Testis (tissue), 3 donors: ENCODE measurements around the gene PCNP. TPM values are rescaled to one million over a fixed set of nuclear protein-coding genes. Genes with fewer than 3 reads are reported as not detected.
"Not testable (repeated sequence)": the region's sequence is repeated elsewhere in the genome, so short reads cannot be mapped to it uniquely, and the experiment has no call there.

Experiments used
- DNase-seq: peaks from one replicate; pipeline ENCODE4 v3.0.0-alpha.2; 2019
- H3K27ac ChIP-seq, 2 donors: fragments of 200-600 bp; sonication (generic); one replicate each; pipeline ENCODE4 v1.5.1; 2019
- H3K27me3 ChIP-seq: fragments of 200-600 bp; sonication (generic); one replicate; pipeline ENCODE4 v1.5.1; 2019
- H3K36me3 ChIP-seq: fragments of 200-600 bp; sonication (generic); one replicate; pipeline ENCODE4 v1.5.1; 2017; ENCODE audit warnings: low read depth; ENCODE audit errors: missing control alignments
- H3K4me1 ChIP-seq: fragments of 200-600 bp; sonication (generic); one replicate; pipeline ENCODE4 v1.5.1; 2019
- H3K4me3 ChIP-seq, 2 donors: fragments of 200-600 bp; sonication (generic); one replicate each; pipeline ENCODE4 v1.5.1; 2017 to 2019
- H3K9me3 ChIP-seq: fragments of 200-600 bp; sonication (generic); one replicate; pipeline ENCODE4 v1.5.1; 2017
- POLR2A ChIP-seq: fragments of 450-650 bp; IDR thresholded peaks from one replicate; pipeline ENCODE4 v1.6.1; 2017; ENCODE audit warnings: antibody characterized with exemption, mild to moderate bottlenecking, moderate library complexity
- WGBS, 2 donors: methylation state at CpG; one replicate each; pipeline ENCODE4 v1.1.5; 2018; 5-methylcytosine and 5-hydroxymethylcytosine counted together
- intact Hi-C: fragments of 100-400 bp; cut with DNase I; formaldehyde crosslinking; loops from one replicate; pipeline ENCODE4 v1.15.1; 2023; ENCODE audit warnings: low total_unique reads
- polyA plus RNA-seq: library from polyadenylated mRNA; stranded (reverse); fragments of 350-450 nt; fragmentation: Illumina TruSeq; extraction: RNeasy Lipid Tissue Mini Kit (QIAGEN cat#74804); gene quantifications from one replicate; pipeline ENCODE4 v1.2.3, GENCODE V29; 2014; ENCODE audit warnings: low read depth, low replicate concordance; ENCODE audit not compliant: insufficient read depth
- total RNA-seq, 2 donors: library from RNA; depleted of rRNA; stranded (reverse); fragments of >200 nt; gene quantifications; one replicate each; pipeline ENCODE4 v1.2.3, GENCODE V29; 2016
- TF ChIP-seq, protein P1 (sequence below), 3 experiments: fragments of 450-650 bp in 2 of 3; fragments of 200-600 bp in 1 of 3; sonication (generic) in 1 of 3; IDR thresholded peaks; one replicate each; pipeline ENCODE4 v1.5.1; 2016 to 2019; ENCODE audit warnings: antibody characterized with exemption in 3 of 3, mild to moderate bottlenecking in 2 of 3, moderate library complexity in 1 of 3

Gene PCNP
- total and polyA plus RNA-seq, 3 donors from 2014 or later, result 60.6 to 89.1 (median 62.5) TPM

DNA sequence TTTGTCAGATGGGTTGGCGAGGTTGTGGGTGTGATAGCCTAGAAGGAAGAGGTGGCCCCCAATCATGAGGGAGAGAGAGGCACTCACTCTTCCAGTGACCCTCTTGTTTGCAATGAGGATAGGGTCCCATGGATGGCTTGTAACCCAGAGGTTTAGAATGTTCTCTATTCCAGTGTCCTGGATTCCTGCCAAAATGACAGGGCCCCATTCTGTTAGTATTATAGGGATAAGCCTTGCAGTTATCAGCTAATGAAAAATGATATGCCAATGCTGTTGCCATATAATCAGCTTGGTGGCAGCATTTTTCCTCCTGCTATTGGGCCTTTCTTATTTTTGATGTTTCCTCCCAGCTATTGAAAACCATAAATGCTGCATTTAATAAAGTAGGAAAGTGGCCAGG, 37.7 kb upstream of the PCNP start:
- Histone ChIP-seq H3K9me3 (no peaks in the 10 kb centered on the region), H3K36me3 (no peaks in the 10 kb centered on the region), H3K27me3 (no peaks in the 10 kb centered on the region), H3K4me3 (no peak overlapping the region), H3K4me1 (no peaks in the 10 kb centered on the region), H3K27ac (no peak overlapping the region)
- TF ChIP-seq POLR2A, result no peak
- TF ChIP-seq, protein P1, sequence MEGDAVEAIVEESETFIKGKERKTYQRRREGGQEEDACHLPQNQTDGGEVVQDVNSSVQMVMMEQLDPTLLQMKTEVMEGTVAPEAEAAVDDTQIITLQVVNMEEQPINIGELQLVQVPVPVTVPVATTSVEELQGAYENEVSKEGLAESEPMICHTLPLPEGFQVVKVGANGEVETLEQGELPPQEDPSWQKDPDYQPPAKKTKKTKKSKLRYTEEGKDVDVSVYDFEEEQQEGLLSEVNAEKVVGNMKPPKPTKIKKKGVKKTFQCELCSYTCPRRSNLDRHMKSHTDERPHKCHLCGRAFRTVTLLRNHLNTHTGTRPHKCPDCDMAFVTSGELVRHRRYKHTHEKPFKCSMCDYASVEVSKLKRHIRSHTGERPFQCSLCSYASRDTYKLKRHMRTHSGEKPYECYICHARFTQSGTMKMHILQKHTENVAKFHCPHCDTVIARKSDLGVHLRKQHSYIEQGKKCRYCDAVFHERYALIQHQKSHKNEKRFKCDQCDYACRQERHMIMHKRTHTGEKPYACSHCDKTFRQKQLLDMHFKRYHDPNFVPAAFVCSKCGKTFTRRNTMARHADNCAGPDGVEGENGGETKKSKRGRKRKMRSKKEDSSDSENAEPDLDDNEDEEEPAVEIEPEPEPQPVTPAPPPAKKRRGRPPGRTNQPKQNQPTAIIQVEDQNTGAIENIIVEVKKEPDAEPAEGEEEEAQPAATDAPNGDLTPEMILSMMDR (IDR thresholded peaks at IDR 0.05), result no peak
- intact Hi-C loops, result no loop called here
- 100% methylated on average over 1 of the region's 1 CpG for WGBS, 2 donors
- DNase-seq, result no peak

DNA sequence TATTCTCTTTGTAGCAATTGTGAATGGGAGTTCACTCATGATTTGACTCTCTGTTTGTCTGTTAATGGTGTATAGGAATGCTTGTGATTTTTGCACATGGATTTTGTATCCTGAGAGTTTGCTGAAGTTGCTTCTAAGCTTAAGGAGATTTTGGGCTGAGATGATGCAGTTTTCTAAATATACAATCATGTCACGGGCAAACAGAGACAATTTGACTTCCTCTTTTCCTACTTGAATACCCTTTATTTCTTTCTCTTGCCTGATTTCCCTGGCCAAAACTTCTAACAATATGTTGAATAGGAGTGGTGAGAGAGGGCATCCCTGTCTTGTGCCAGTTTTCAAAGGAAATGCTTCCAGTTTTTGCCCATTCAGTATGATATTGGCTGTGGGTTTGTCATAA, 37.0 kb upstream of the PCNP start:
- 83 to 100% methylated on average over 1 of the region's 1 CpG for WGBS, 2 donors
- H3K36me3 ChIP-seq, H3K9me3 ChIP-seq, H3K27me3 ChIP-seq, intact Hi-C loops, DNase-seq, H3K27ac ChIP-seq, H3K4me3 ChIP-seq, H3K4me1 ChIP-seq: not testable (repeated sequence)

DNA sequence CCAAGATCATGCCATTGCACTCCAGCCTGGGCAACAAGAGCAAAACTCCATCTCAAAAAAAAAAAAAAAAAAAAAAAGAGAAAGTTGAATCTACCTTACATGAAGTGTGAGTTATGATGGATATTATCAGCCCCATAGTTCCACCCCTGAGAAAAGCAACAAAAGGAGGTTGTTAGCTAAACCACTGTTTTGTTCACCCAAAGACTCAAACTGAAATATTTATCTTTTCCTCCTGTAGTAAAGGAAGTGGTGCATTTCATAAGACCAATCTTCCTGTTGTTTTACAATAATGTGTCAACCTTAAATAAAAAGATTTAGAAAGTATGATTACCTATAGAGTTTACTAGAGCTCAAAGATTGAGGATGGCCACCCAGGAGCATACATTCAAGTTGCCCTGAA, 31.0 kb upstream of the PCNP start:
- TF ChIP-seq POLR2A, result no peak
- TF ChIP-seq, protein P1 (IDR thresholded peaks at IDR 0.05), result no peak
- Histone ChIP-seq H3K9me3 (no peaks in the 10 kb centered on the region), H3K36me3 (no peaks in the 10 kb centered on the region), H3K27ac (no peak overlapping the region), H3K4me1 (no peaks in the 10 kb centered on the region), H3K4me3 (no peak overlapping the region), H3K27me3 (no peaks in the 10 kb centered on the region)
- DNase-seq, result no peak
- intact Hi-C loops, result no loop called here

DNA sequence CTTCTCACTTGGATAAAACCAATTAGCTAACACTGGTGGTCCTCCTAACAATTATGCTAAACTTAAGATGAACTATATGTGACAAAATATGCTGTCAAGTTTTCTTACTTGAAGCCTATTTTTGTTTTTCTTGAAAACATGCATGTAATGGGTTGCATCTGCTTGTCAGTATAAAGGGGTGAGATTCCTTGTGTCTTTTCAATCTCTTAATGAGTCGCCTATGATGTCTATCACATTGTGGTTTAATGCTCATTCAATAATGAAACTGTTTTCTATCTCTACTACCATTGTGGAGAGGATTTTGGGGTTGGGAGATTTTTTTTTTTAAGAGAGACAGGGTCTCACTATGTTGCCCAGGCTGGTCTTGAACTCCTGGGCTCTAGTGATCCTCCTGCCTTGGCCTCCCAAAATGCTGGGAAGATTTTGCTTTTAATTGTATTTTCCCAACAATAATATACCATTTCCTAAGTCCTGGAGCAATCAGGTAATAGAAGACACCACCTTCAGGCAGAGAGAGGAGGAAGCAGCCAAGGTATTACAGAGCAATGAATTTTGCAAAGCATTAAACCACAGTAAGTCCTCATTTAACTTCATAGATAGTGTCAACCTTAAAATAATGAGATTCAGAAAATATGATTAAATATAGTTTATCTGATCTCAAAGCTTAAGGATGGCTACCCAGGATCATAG, 29.7 kb upstream of the PCNP start:
- no peaks in the 10 kb centered on the region for H3K36me3 ChIP-seq
- no peak overlapping the region for H3K4me3 ChIP-seq
- no peaks in the 10 kb centered on the region for H3K27me3 ChIP-seq
- no peaks in the 10 kb centered on the region for H3K4me1 ChIP-seq
- intact Hi-C loops, result no loop called here
- TF ChIP-seq POLR2A, result no peak
- no peaks in the 10 kb centered on the region for H3K9me3 ChIP-seq
- WGBS, 2 donors, result 83 to 91% methylated on average over 1 of the region's 1 CpG
- no peak for DNase-seq
- H3K27ac ChIP-seq, result no peak overlapping the region

DNA sequence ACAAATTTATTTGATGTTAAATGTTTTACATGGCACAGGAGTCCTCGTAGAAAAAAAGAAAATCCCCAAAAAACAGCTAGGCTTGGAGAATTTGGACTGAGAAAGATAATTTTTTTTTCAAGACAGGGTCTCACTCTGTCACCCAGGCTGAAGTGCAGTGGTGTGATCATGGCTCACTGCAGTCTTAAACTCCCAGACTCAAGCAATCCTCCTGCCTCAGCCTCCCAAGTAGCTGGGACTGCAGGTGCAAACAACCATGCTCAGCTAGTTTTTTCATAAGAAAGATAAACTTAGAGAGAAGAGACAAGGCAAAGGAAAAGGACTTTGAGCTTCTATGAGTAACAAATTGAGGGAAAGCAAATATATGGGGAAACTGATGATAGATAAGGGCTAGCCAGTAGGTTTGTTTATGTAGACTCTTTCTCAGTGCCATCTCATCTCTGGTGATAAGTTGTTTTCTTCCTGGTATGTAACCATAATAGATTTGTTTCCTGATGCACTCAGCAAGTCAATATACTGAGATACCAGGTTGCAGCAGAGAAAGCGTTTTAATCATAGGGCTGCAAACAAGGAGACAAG, 25.4 kb upstream of the PCNP start:
- H3K9me3 ChIP-seq, result no peaks in the 10 kb centered on the region
- no peak overlapping the region for H3K4me3 ChIP-seq
- H3K36me3 ChIP-seq, result no peaks in the 10 kb centered on the region
- DNase-seq, result no peak
- 73 to 88% methylated on average over 2 of the region's 2 CpGs for WGBS, 2 donors
- H3K27ac ChIP-seq, result no peak overlapping the region
- no peak for TF ChIP-seq POLR2A
- TF ChIP-seq, protein P1 (IDR thresholded peaks at IDR 0.05), result no peak
- intact Hi-C loops, result no loop called here
- H3K4me1 ChIP-seq, result no peaks in the 10 kb centered on the region
- H3K27me3 ChIP-seq, result no peaks in the 10 kb centered on the region

DNA sequence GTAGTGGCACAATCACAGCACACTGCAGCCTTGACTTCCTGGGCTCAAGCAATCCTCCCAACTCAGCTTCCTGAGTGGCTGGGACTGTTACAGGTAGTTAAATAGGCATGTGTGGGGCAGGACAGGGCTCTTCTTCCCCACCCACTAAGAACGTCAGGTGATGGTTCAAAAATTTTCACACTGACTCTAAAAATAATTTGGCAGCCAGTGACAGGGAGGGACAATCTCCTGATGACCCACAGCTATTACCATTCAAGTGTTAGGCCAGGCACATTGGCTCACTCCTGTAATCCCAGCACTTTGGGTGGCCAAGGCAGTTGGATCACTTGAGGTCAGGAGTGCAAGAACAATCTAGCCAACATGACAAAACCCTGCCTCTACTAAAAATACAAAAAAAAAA, 24.5 kb upstream of the PCNP start:
- Histone ChIP-seq H3K4me3 (no peak overlapping the region), H3K36me3 (no peaks in the 10 kb centered on the region), H3K27me3 (no peaks in the 10 kb centered on the region), H3K27ac (no peak overlapping the region), H3K9me3 (no peaks in the 10 kb centered on the region), H3K4me1 (no peaks in the 10 kb centered on the region)
- WGBS, 2 donors, result 48 to 67% methylated on average over 1 of the region's 1 CpG
- no peak for DNase-seq
- TF ChIP-seq, protein P1 (IDR thresholded peaks at IDR 0.05), result no peak
- TF ChIP-seq POLR2A, result no peak
- intact Hi-C loops, result no loop called here

DNA sequence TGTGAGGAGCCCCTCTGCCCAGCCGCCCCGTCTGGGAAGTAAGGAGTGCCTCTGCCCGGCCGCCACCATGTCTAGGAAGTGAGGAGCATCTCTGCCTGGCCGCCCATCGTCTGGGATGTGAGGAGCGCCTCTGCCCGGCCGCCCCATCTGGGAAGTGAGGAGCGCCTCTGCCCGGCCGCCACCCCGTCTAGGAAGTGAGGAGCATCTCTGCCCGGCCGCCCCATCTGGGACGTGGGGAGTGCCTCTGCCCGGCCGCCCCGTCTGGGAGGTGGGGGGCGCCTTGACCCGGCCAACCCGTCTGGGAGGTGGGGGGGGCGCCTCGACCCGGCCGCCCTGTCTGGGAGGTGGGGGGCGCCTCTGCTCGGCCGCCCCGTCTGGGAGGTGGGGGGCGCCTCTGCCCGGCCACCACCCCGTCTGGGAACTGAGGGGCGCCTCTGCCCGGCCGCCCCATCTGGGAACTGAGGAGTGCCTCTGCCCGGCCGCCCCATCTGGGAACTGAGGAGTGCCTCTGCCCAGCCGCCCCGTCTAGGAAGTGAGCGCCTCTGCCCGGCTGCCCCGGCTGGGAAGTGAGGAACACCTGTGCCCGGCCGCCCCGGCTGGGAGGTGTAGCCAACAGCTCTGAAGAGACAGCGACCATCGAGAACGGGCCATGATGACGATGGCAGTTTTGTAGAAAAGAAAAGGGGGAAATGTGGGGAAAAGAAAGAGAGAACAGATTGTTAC, 22.5 kb upstream of the PCNP start:
- DNase-seq, H3K4me1 ChIP-seq, H3K27ac ChIP-seq, H3K36me3 ChIP-seq, intact Hi-C loops, H3K9me3 ChIP-seq, H3K4me3 ChIP-seq, H3K27me3 ChIP-seq: not testable (repeated sequence)
- WGBS, 2 donors, result 86 to 96% methylated on average over 10 to 33 of the region's 50 CpGs

DNA sequence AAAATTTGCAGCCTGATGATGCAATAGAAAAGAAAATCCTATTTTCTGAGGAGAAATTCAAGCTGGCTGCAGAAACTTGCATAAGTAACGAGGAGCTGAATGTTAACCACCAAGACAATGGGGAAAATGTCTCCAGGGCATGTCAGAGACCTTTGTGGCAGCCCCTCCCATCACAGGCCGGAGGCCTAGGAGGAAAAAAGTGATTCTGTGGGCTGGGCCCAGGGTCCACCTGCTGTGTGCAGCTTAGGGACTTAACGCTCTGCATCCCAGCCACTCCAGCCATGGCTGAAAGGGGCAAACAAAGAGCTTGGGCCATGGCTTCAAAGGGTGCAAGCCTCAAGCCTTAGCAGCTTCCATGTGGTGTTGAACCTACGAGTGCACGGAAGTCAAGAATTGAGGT, 20.6 kb upstream of the PCNP start:
- H3K36me3 ChIP-seq, result not testable (repeated sequence)

More for the DNA sequence above, 20.6 kb upstream of the PCNP start:
- DNase-seq, H3K27me3 ChIP-seq, intact Hi-C loops, H3K4me3 ChIP-seq, H3K27ac ChIP-seq, H3K9me3 ChIP-seq, H3K4me1 ChIP-seq: not testable (repeated sequence)
- WGBS, 2 donors, result 89 to 91% methylated on average over 5 of the region's 5 CpGs
